A549 treated with AZD2906 at 1 μM for 4 hours (cell line): Measurements from ENCODE around the gene SPDYE17. TPM values are rescaled to one million over a fixed set of nuclear protein-coding genes. Genes with fewer than 3 reads are reported as not detected.

ENCODE experiments used
- total RNA-seq: library from RNA; stranded (reverse); fragments of 200-300 nt; extraction: Qiagen RNA extraction; gene quantifications from 5 replicates; pipeline ENCODE4 v1.2.3, GENCODE V29; 2022

The SPDYE17 gene
- total RNA-seq, result not detected in 5 replicates

GRCh38 chr7:77032261-77032660 lies at the start of gene SPDYE17:
TSS of gene SPDYE17 (minus strand) at chr7:77032361. CDS start at chr7:77030570, 1,791 bp downstream.

GRCh38 chr7:77062557-77062956 lies 30.4 kb upstream of the SPDYE17 start, which contains the start of gene SPDYE18:
TSS of gene SPDYE18 (minus strand) at chr7:77062558. CDS start at chr7:77060512, 2,046 bp downstream.

Other genes starting within 250 kb of the SPDYE17 start
- gene SPDYE18, start 30.2 kb upstream of the SPDYE17 start, total RNA-seq, result 0.09 to 0.20 TPM (median 0.12 TPM) in 4 of 5 replicates, not detected in the other
- gene CCDC146, start 90.3 kb upstream of the SPDYE17 start, total RNA-seq, result 0.47 to 0.77 TPM (median 0.67 TPM) in 5 replicates
- not detected in 5 replicates for gene FGL2, start 167.5 kb upstream of the SPDYE17 start, total RNA-seq